ENCODE data around the gene GNL2.
"Not testable (repeated sequence)": the region's sequence is repeated elsewhere in the genome, so short reads cannot be mapped to it uniquely, and the experiment has no call there.

Gene GNL2

GRCh38 chr1:37562984-37563383, 32.8 kb downstream of the GNL2 start:
- no peak overlapping the region for H3K27ac ChIP-seq (ENCODE audit: low read depth, low read length)
- no peaks in the 10 kb centered on the region for H3K27me3 ChIP-seq (ENCODE audit: control insufficient read depth, insufficient read depth, low read length)
- peaks cover 17% of the 10 kb centered on the region for H3K36me3 ChIP-seq (ENCODE audit: control insufficient read depth, insufficient read depth, low read length)
- no peaks in the 10 kb centered on the region for H3K4me1 ChIP-seq (ENCODE audit: control insufficient read depth, insufficient read depth, low read length)
- H3K4me3 ChIP-seq (ENCODE audit: low read length) = no peak overlapping the region
- no peak overlapping the region for H3K9ac ChIP-seq (ENCODE audit: low read length)

- H3K4me3 ChIP-seq (ENCODE audit: low read length) = no peak overlapping the region
- H3K27ac ChIP-seq (ENCODE audit: low read depth, low read length) = no peak overlapping the region
- no peaks in the 10 kb centered on the region for H3K27me3 ChIP-seq (ENCODE audit: control insufficient read depth, insufficient read depth, low read length)
- H3K9ac ChIP-seq (ENCODE audit: low read length) = no peak overlapping the region
- H3K4me1 ChIP-seq (ENCODE audit: control insufficient read depth, insufficient read depth, low read length) = peaks cover 7% of the 10 kb centered on the region
- peaks cover 6% of the 10 kb centered on the region for H3K36me3 ChIP-seq (ENCODE audit: control insufficient read depth, insufficient read depth, low read length)
These were observed 34.3 kb downstream of the GNL2 start for GRCh38 chr1:37561133-37562132.

DNA sequence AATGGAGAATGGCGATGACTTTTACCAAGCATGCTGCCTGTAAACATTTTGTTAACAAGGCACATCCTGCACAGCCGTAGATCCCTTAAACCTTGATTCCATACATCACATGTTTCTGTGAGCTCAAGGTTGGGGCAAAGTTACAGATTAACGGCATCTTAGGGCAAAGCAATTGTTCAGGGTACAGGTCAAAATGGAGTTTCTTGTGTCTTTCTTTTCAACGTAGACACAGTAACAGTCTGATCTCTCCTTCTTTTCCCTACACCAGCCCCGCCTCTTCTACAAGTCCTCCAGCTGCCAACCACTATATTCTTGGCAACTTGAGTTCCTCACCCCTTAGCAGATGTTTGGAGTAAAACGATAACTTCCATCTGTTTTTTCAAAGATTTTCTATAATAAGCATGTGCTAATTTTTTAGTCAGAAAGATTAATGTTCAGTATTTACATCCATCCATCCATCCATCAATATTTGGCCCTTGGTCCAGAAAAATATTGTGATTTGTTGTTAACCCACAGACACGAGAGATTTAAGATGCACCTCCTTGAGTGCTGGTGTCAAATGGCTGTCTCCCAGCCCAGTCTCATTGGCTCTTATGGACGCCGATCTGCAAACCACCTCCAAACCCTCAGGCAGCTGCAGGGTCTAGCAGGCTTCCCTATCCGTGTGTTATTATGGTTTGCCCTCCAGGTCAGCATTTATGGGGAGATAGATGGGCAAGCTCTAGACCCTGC, 35.2 kb downstream of the GNL2 start:
- Histone ChIP-seq H3K9ac (ENCODE audit: low read length) (no peak overlapping the region), H3K4me1 (ENCODE audit: control insufficient read depth, insufficient read depth, low read length) (peaks cover 9% of the 10 kb centered on the region), H3K27me3 (ENCODE audit: control insufficient read depth, insufficient read depth, low read length) (no peaks in the 10 kb centered on the region), H3K4me3 (ENCODE audit: low read length) (no peak overlapping the region), H3K36me3 (ENCODE audit: control insufficient read depth, insufficient read depth, low read length) (no peaks in the 10 kb centered on the region), H3K27ac (ENCODE audit: low read depth, low read length) (no peak overlapping the region)

DNA sequence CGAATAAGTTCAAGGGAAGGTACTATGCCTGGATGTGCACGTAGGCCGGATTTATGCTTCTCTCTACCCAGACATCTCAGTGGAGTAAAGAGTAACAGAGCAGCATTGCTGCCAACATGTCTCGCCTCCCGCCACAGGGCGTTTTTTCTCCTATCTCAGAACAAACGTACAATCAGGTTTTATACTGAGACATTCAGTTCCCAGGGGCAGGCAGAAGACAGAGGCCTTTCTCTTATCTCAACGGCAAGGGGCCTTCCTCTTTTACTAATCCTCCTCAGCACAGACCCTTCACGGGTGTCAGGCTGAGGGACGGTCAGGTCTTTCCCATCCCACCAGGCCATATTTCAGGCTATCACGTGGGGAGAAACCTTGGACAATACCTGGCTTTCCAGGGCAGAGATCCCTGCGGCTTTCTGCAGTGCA, 35.8 kb downstream of the GNL2 start:
- H3K36me3 ChIP-seq (ENCODE audit: control insufficient read depth, insufficient read depth, low read length); H3K4me1 ChIP-seq (ENCODE audit: control insufficient read depth, insufficient read depth, low read length); H3K27me3 ChIP-seq (ENCODE audit: control insufficient read depth, insufficient read depth, low read length); H3K27ac ChIP-seq (ENCODE audit: low read depth, low read length); H3K9ac ChIP-seq (ENCODE audit: low read length); H3K4me3 ChIP-seq (ENCODE audit: low read length): not testable (repeated sequence)

DNA sequence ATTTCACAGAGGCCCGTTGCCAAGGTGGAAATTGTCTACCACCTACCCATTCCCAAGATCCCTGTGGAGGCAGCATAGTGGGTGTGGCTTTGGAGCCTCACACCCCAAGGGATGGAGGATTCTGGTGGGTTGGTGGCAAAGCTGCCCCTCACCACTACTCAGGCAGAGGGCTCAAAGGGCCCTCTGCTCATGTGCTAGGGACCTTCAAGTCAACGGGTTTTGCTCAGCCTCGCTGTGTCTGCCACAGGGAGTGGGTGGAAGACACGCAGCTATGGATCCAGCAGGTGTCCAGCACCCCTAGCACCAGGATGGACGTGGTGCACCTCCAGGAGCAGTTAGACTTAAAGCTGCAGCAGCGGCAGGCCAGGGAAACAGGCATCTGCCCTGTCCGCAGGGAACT, 36.7 kb downstream of the GNL2 start:
- H3K36me3 ChIP-seq (ENCODE audit: control insufficient read depth, insufficient read depth, low read length) = no peaks in the 10 kb centered on the region
- H3K4me1 ChIP-seq (ENCODE audit: control insufficient read depth, insufficient read depth, low read length) = peaks cover 11% of the 10 kb centered on the region
- no peak overlapping the region for H3K27ac ChIP-seq (ENCODE audit: low read depth, low read length)
- H3K27me3 ChIP-seq (ENCODE audit: control insufficient read depth, insufficient read depth, low read length) = no peaks in the 10 kb centered on the region
- H3K4me3 ChIP-seq (ENCODE audit: low read length) = no peak overlapping the region
- H3K9ac ChIP-seq (ENCODE audit: low read length) = no peak overlapping the region

- Histone ChIP-seq H3K4me1 (ENCODE audit: control insufficient read depth, insufficient read depth, low read length) (peaks cover 11% of the 10 kb centered on the region), H3K9ac (ENCODE audit: low read length) (no peak overlapping the region), H3K27me3 (ENCODE audit: control insufficient read depth, insufficient read depth, low read length) (no peaks in the 10 kb centered on the region), H3K27ac (ENCODE audit: low read depth, low read length) (no peak overlapping the region), H3K4me3 (ENCODE audit: low read length) (no peak overlapping the region), H3K36me3 (ENCODE audit: control insufficient read depth, insufficient read depth, low read length) (peaks cover 2% of the 10 kb centered on the region)
These were observed 37.3 kb downstream of the GNL2 start for GRCh38 chr1:37558411-37558810.

GRCh38 chr1:37557402-37557801, 38.3 kb downstream of the GNL2 start:
- peaks cover 21% of the 10 kb centered on the region for H3K4me1 ChIP-seq (ENCODE audit: control insufficient read depth, insufficient read depth, low read length)
- H3K9ac ChIP-seq (ENCODE audit: low read length) = no peak overlapping the region
- H3K27me3 ChIP-seq (ENCODE audit: control insufficient read depth, insufficient read depth, low read length) = no peaks in the 10 kb centered on the region
- peaks cover 2% of the 10 kb centered on the region for H3K36me3 ChIP-seq (ENCODE audit: control insufficient read depth, insufficient read depth, low read length)
- H3K27ac ChIP-seq (ENCODE audit: low read depth, low read length) = no peak overlapping the region
- peak overlapping the region; percentile 58 for H3K4me3 ChIP-seq (ENCODE audit: low read length)

DNA sequence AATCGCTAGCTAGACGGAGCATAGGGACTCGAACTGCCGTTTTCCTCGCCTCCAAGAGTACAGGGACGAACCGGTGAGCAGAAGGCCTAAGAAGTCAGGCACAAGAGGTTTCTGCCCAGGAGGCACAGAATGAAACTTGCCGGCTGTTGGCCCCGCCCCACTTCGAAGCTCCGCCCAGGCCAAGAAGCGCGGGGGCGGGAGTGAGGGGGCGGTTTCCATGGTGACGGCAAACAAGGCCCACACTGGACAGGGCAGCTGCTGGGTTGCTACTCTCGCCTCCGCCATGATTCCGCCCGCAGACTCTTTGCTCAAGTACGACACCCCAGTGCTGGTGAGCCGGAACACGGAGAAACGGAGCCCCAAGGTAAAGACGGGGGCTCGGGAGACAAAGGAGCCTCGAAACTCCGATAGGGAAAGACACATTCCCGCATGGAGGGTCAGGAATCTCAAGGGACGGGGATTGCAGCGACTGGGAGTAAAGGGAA, 39.0 kb downstream of the GNL2 start, which contains the start of gene DNALI1:
Gene DNALI1, plus strand, starts transcription at position 229 of the 485 bp plus-strand sequence. Its CDS starts 55 bp downstream, at position 284.
- peak within 1 kb of the TSS; percentile 58 for H3K4me3 ChIP-seq (ENCODE audit: low read length)
- peaks cover 21% of the 10 kb centered on the region for H3K4me1 ChIP-seq (ENCODE audit: control insufficient read depth, insufficient read depth, low read length)
- no peak within 1 kb of the TSS for H3K9ac ChIP-seq (ENCODE audit: low read length)
- no peaks in the 10 kb centered on the region for H3K27me3 ChIP-seq (ENCODE audit: control insufficient read depth, insufficient read depth, low read length)
- peaks cover 3% of the 10 kb centered on the region for H3K36me3 ChIP-seq (ENCODE audit: control insufficient read depth, insufficient read depth, low read length)
- peak within 1 kb of the TSS; percentile 42 for H3K27ac ChIP-seq (ENCODE audit: low read depth, low read length)

GRCh38 chr1:37553927-37554808, 41.6 kb downstream of the GNL2 start, which contains the start of gene SNIP1:
Gene SNIP1 (minus strand): TSS chr1:37554293. CDS start chr1:37554229, 64 bp downstream.
- Histone ChIP-seq H3K4me3 (ENCODE audit: low read length) (peak within 1 kb of the TSS; percentile 99), H3K9ac (ENCODE audit: low read length) (peak within 1 kb of the TSS; percentile 96), H3K27me3 (ENCODE audit: control insufficient read depth, insufficient read depth, low read length) (no peaks in the 10 kb centered on the region), H3K36me3 (ENCODE audit: control insufficient read depth, insufficient read depth, low read length) (peaks cover 10% of the 10 kb centered on the region), H3K4me1 (ENCODE audit: control insufficient read depth, insufficient read depth, low read length) (peaks cover 21% of the 10 kb centered on the region), H3K27ac (ENCODE audit: low read depth, low read length) (peak within 1 kb of the TSS; percentile 95)

- no peaks in the 10 kb centered on the region for H3K27me3 ChIP-seq (ENCODE audit: control insufficient read depth, insufficient read depth, low read length)
- H3K9ac ChIP-seq (ENCODE audit: low read length) = peak overlapping the region; percentile 96
- peaks cover 10% of the 10 kb centered on the region for H3K36me3 ChIP-seq (ENCODE audit: control insufficient read depth, insufficient read depth, low read length)
- H3K4me1 ChIP-seq (ENCODE audit: control insufficient read depth, insufficient read depth, low read length) = peaks cover 21% of the 10 kb centered on the region
- peak overlapping the region; percentile 99 for H3K4me3 ChIP-seq (ENCODE audit: low read length)
- peak overlapping the region; percentile 95 for H3K27ac ChIP-seq (ENCODE audit: low read depth, low read length)
These were observed 42.2 kb downstream of the GNL2 start for GRCh38 chr1:37553598-37553926.

DNA sequence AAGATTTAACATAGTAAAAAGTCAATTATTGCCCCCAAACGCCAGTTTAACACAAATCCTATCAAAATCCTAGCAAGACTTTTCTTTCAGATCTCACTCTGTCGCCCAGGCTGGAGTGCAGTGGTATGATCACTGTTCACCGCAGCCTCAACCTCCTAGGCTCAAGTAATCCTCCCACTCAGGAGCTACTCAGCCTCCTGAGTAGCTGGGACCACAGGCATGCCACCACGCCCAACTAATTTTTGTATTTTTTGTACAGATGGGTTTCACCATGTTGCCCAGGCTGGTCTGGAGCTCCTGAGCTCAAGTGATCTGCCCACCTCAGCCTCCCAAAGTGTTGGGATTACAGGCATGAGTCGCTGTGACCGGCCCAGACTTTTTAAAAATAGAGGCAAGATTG, 46.4 kb downstream of the GNL2 start:
- H3K27me3 ChIP-seq (ENCODE audit: control insufficient read depth, insufficient read depth, low read length) = no peaks in the 10 kb centered on the region
- peaks cover 10% of the 10 kb centered on the region for H3K4me1 ChIP-seq (ENCODE audit: control insufficient read depth, insufficient read depth, low read length)
- peaks cover 21% of the 10 kb centered on the region for H3K36me3 ChIP-seq (ENCODE audit: control insufficient read depth, insufficient read depth, low read length)
- H3K4me3 ChIP-seq (ENCODE audit: low read length) = no peak overlapping the region
- no peak overlapping the region for H3K27ac ChIP-seq (ENCODE audit: low read depth, low read length)
- H3K9ac ChIP-seq (ENCODE audit: low read length) = no peak overlapping the region
